Measurements from ENCODE around the gene STK25. TPM values are rescaled to one million over a fixed set of nuclear protein-coding genes. Genes with fewer than 3 reads are reported as not detected.
"Not testable (repeated sequence)": the region's sequence is repeated elsewhere in the genome, so short reads cannot be mapped to it uniquely, and the experiment has no call there.

Gene STK25
- polyA plus RNA-seq, 4 donors: 189 to 222 (median 210) TPM

GRCh38 chr2:241540771-241541561 is 32.6 kb upstream of the STK25 start:
- no peak for DNase-seq (ENCODE audit: low read depth in 4 of 4, low spot score in 2 of 4)

GRCh38 chr2:241540401-241540770 is 32.0 kb upstream of the STK25 start:
- DNase-seq (ENCODE audit: low read depth in 4 of 4, low spot score in 2 of 4): no peak

- no peak for DNase-seq (ENCODE audit: low read depth in 4 of 4, low spot score in 2 of 4)
Measured at GRCh38 chr2:241539616-241540374, 31.4 kb upstream of the STK25 start.

- DNase-seq (ENCODE audit: low read depth in 4 of 4, low spot score in 2 of 4): no peak
Measured at GRCh38 chr2:241538838-241539615, 30.6 kb upstream of the STK25 start.

- DNase-seq (ENCODE audit: low read depth in 4 of 4, low spot score in 2 of 4): no peak
Measured at GRCh38 chr2:241535871-241536655, 27.7 kb upstream of the STK25 start.

GRCh38 chr2:241534701-241535375 is 26.5 kb upstream of the STK25 start:
- DNase-seq (ENCODE audit: low read depth in 4 of 4, low spot score in 2 of 4): no peak

- DNase-seq (ENCODE audit: low read depth in 4 of 4, low spot score in 2 of 4): no peak
Measured at GRCh38 chr2:241534293-241534692, 25.9 kb upstream of the STK25 start.

- no peak for DNase-seq (ENCODE audit: low read depth in 4 of 4, low spot score in 2 of 4)
Measured at GRCh38 chr2:241532733-241533601, 24.6 kb upstream of the STK25 start.

- DNase-seq (ENCODE audit: low read depth in 4 of 4, low spot score in 2 of 4): no peak
Measured at GRCh38 chr2:241532168-241532567, 23.8 kb upstream of the STK25 start.

GRCh38 chr2:241531161-241531722 is 22.9 kb upstream of the STK25 start:
- no peak for DNase-seq (ENCODE audit: low read depth in 4 of 4, low spot score in 2 of 4)

- DNase-seq (ENCODE audit: low read depth in 4 of 4, low spot score in 2 of 4): no peak
Measured at GRCh38 chr2:241530571-241530970, 22.2 kb upstream of the STK25 start.

GRCh38 chr2:241525818-241526780 is 17.7 kb upstream of the STK25 start:
- DNase-seq (ENCODE audit: low read depth in 4 of 4, low spot score in 2 of 4): not testable (repeated sequence)

GRCh38 chr2:241522477-241522876 is 14.1 kb upstream of the STK25 start:
- no peak for DNase-seq (ENCODE audit: low read depth in 4 of 4, low spot score in 2 of 4)

GRCh38 chr2:241519669-241520068 is 11.3 kb upstream of the STK25 start:
- no peak for DNase-seq (ENCODE audit: low read depth in 4 of 4, low spot score in 2 of 4)

GRCh38 chr2:241517297-241517696 is 8.9 kb upstream of the STK25 start:
- no peak for DNase-seq (ENCODE audit: low read depth in 4 of 4, low spot score in 2 of 4)

- no peak for DNase-seq (ENCODE audit: low read depth in 4 of 4, low spot score in 2 of 4)
Measured at GRCh38 chr2:241516520-241516965, 8.2 kb upstream of the STK25 start.

GRCh38 chr2:241514986-241515737 is 6.8 kb upstream of the STK25 start:
- DNase-seq (ENCODE audit: low read depth in 4 of 4, low spot score in 2 of 4): no peak
